Measurements from ENCODE around the gene CASP2. TPM values are rescaled to one million over a fixed set of nuclear protein-coding genes. Genes with fewer than 3 reads are reported as not detected.

CASP2 gene
- total and polyA plus RNA-seq, 4 donors = 7.7 to 40.0 (median 23.3) TPM

DNA sequence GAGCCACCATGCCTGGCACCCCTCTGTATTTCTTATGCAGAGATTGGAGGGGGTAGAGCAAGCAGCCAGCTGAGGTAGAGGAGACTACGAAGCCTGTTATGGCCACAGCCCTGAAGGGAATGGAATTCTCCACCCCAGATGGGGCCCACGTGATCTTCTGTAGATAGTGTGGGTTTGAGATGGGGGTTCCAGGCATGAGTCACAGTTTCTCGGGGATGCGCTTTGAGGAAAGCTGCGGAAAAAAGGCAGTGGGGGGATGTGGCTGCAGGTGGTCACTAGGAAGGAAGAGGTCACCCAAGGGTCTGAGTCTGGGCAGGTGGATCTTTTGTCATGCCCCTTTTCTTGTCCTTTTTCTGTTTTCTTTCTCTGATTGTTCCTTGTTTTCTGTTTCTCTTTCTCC, 62.9 kb downstream of the CASP2 start:
- Histone ChIP-seq H3K4me1 (ENCODE audit: control insufficient read depth in 5 of 5, insufficient read depth in 5 of 5, low read length in 5 of 5) (no peaks in the 10 kb centered on the region), H3K4me3 (no peak overlapping the region), H3K9ac (ENCODE audit: insufficient read depth in 1 of 2, low read length in 2 of 2) (no peak overlapping the region), H3K36me3 (ENCODE audit: control insufficient read depth in 4 of 4, insufficient read depth in 4 of 4, low read length in 4 of 4) (no peaks in the 10 kb centered on the region), H3K9me3 (ENCODE audit: control insufficient read depth in 4 of 4, insufficient read depth in 3 of 4, low read length in 3 of 4) (peaks cover 0 to 3% (median 0%) of the 10 kb centered on the region in 4 donors), H3K27ac (ENCODE audit: low read depth in 1 of 2, low read length in 1 of 2) (no peak overlapping the region), H3K27me3 (ENCODE audit: control insufficient read depth in 3 of 3, insufficient read depth in 3 of 3, low read length in 2 of 3) (peaks cover 0 to 16% (median 4%) of the 10 kb centered on the region in 3 donors)
- ATAC-seq (ENCODE audit: insufficient read depth, low FRiP score) (no peak), DNase-seq (no peak)
- TF ChIP-seq, protein P1, sequence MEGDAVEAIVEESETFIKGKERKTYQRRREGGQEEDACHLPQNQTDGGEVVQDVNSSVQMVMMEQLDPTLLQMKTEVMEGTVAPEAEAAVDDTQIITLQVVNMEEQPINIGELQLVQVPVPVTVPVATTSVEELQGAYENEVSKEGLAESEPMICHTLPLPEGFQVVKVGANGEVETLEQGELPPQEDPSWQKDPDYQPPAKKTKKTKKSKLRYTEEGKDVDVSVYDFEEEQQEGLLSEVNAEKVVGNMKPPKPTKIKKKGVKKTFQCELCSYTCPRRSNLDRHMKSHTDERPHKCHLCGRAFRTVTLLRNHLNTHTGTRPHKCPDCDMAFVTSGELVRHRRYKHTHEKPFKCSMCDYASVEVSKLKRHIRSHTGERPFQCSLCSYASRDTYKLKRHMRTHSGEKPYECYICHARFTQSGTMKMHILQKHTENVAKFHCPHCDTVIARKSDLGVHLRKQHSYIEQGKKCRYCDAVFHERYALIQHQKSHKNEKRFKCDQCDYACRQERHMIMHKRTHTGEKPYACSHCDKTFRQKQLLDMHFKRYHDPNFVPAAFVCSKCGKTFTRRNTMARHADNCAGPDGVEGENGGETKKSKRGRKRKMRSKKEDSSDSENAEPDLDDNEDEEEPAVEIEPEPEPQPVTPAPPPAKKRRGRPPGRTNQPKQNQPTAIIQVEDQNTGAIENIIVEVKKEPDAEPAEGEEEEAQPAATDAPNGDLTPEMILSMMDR (IDR thresholded peaks at IDR 0.05; ENCODE audit: control extremely low read depth, extremely low read depth) = no peak
- 75 to 80% methylated on average over 5 of the region's 5 CpGs for WGBS, 2 donors

GRCh38 chr7:143351574-143351973, 63.4 kb downstream of the CASP2 start:
- ATAC-seq (ENCODE audit: insufficient read depth, low FRiP score) (no peak), DNase-seq (no peak)
- Histone ChIP-seq H3K36me3 (ENCODE audit: control insufficient read depth in 4 of 4, insufficient read depth in 4 of 4, low read length in 4 of 4) (no peaks in the 10 kb centered on the region), H3K4me1 (ENCODE audit: control insufficient read depth in 5 of 5, insufficient read depth in 5 of 5, low read length in 5 of 5) (no peaks in the 10 kb centered on the region), H3K27me3 (ENCODE audit: control insufficient read depth in 3 of 3, insufficient read depth in 3 of 3, low read length in 2 of 3) (peaks cover 0 to 12% (median 0%) of the 10 kb centered on the region in 3 donors), H3K9me3 (ENCODE audit: control insufficient read depth in 4 of 4, insufficient read depth in 3 of 4, low read length in 3 of 4) (peaks cover 0 to 3% (median 0%) of the 10 kb centered on the region in 4 donors), H3K27ac (ENCODE audit: low read depth in 1 of 2, low read length in 1 of 2) (no peak overlapping the region), H3K4me3 (no peak overlapping the region), H3K9ac (ENCODE audit: insufficient read depth in 1 of 2, low read length in 2 of 2) (no peak overlapping the region)
- 91% methylated on average over 9 of the region's 9 CpGs for WGBS, 2 donors
- TF ChIP-seq, protein P1 (IDR thresholded peaks at IDR 0.05; ENCODE audit: control extremely low read depth, extremely low read depth) = no peak

DNA sequence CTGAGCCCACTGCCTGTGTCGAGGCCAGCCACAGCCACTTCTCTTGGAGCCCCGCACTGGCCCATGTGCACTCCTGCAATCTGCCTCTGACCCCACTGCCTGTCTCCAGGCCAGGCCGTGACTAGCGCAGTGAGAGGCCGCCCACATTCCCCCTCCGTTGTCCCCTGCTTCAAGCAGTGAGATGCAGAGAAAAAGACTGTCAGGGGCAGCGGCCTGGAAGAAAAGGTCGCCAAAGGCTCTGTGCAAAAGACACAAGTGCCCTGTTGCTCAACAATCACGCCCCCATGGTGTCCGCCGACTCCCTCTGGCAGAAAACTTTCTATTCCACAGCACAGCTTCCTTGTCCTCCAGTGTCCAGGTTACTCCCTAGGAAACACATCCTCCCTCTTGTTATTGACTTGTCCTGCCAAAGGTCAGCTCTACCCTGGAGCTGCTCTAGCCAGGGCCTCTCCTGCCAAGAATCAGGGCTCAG, 64.4 kb downstream of the CASP2 start:
- TF ChIP-seq, protein P1 (IDR thresholded peaks at IDR 0.05; ENCODE audit: control extremely low read depth, extremely low read depth) = no peak
- Histone ChIP-seq H3K36me3 (ENCODE audit: control insufficient read depth in 4 of 4, insufficient read depth in 4 of 4, low read length in 4 of 4) (no peaks in the 10 kb centered on the region), H3K4me1 (ENCODE audit: control insufficient read depth in 5 of 5, insufficient read depth in 5 of 5, low read length in 5 of 5) (no peaks in the 10 kb centered on the region), H3K9ac (ENCODE audit: insufficient read depth in 1 of 2, low read length in 2 of 2) (no peak overlapping the region), H3K27me3 (ENCODE audit: control insufficient read depth in 3 of 3, insufficient read depth in 3 of 3, low read length in 2 of 3) (peaks cover 0 to 10% (median 0%) of the 10 kb centered on the region in 3 donors), H3K4me3 (no peak overlapping the region), H3K27ac (ENCODE audit: low read depth in 1 of 2, low read length in 1 of 2) (no peak overlapping the region), H3K9me3 (ENCODE audit: control insufficient read depth in 4 of 4, insufficient read depth in 3 of 4, low read length in 3 of 4) (peaks cover 0 to 3% (median 0%) of the 10 kb centered on the region in 4 donors)
- 81 to 82% methylated on average over 11 of the region's 11 CpGs for WGBS, 2 donors
- DNase-seq = no peak
- ATAC-seq (ENCODE audit: insufficient read depth, low FRiP score) = no peak

DNA sequence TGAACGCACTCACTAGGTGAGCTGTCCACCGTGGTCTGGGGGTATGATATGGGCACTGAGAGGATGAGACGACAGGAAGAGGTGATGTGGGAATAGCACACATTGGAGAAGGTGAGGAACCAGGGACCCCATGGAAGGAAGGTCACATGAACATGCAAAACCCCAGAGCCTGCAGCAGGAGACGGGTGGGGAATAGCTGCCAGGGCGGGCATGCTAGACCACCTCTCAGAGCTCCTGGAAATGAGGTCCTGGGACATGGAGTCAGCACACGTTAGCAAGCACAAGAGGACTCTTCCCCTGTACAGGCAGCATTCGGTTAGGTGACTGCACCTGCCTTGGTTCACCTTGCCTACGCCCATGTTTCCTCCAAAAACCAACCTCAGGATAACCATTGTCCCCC, 66.2 kb downstream of the CASP2 start:
- H3K36me3 ChIP-seq (ENCODE audit: control insufficient read depth in 4 of 4, insufficient read depth in 4 of 4, low read length in 4 of 4) = no peaks in the 10 kb centered on the region
- H3K4me3 ChIP-seq = no peak overlapping the region
- no peak overlapping the region for H3K9ac ChIP-seq (ENCODE audit: insufficient read depth in 1 of 2, low read length in 2 of 2)
- 93% methylated on average over 8 of the region's 8 CpGs for WGBS, 2 donors
- ATAC-seq (ENCODE audit: insufficient read depth, low FRiP score) (no peak), DNase-seq (no peak)
- H3K9me3 ChIP-seq (ENCODE audit: control insufficient read depth in 4 of 4, insufficient read depth in 3 of 4, low read length in 3 of 4) = peaks cover 0 to 3% (median 0%) of the 10 kb centered on the region in 4 donors
- peaks cover 0 to 9% (median 0%) of the 10 kb centered on the region in 3 donors for H3K27me3 ChIP-seq (ENCODE audit: control insufficient read depth in 3 of 3, insufficient read depth in 3 of 3, low read length in 2 of 3)
- TF ChIP-seq, protein P1 (IDR thresholded peaks at IDR 0.05; ENCODE audit: control extremely low read depth, extremely low read depth) = no peak
- H3K4me1 ChIP-seq (ENCODE audit: control insufficient read depth in 5 of 5, insufficient read depth in 5 of 5, low read length in 5 of 5) = no peaks in the 10 kb centered on the region
- no peak overlapping the region for H3K27ac ChIP-seq (ENCODE audit: low read depth in 1 of 2, low read length in 1 of 2)
